Neural progenitor cell (in vitro differentiated cells): ENCODE data around the gene VWA3A.

Experiments used
- EZH2 ChIP-seq: fragments of 200-600 bp; sonication (generic); IDR thresholded peaks from 2 replicates; pipeline ENCODE4 v1.6.1; 2017; ENCODE audit warnings: antibody characterized with exemption, mild to moderate bottlenecking, moderate library complexity
- EZH2phosphoT487 ChIP-seq: fragments of 200-600 bp; sonication (generic); IDR thresholded peaks from 2 replicates; pipeline ENCODE4 v1.6.1; 2017; ENCODE audit warnings: antibody characterized with exemption
- TF ChIP-seq, protein P1 (sequence below): fragments of 200-600 bp; sonication (generic); IDR thresholded peaks from 2 replicates; pipeline ENCODE4 v1.5.1; 2017; ENCODE audit warnings: antibody characterized with exemption, mild to moderate bottlenecking

DNA sequence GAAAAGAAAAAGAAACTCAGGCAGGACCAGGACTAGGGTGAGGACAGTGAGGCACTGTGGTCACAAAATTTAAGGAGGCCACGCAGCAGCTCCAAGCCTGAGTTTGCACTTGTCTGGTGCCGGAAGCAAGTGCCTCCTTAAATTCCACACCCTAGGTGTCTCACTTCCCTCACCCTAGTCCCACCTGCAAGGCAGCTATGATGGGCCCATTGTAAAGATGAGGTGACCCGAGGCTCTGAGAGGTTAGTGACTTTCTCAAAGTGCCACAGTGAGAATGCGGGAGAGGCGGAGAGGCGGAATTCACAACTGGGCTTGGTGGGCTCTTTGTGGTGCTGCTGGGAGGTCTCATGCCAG is 92.3 kb downstream of the VWA3A start:
- TF ChIP-seq, protein P1, sequence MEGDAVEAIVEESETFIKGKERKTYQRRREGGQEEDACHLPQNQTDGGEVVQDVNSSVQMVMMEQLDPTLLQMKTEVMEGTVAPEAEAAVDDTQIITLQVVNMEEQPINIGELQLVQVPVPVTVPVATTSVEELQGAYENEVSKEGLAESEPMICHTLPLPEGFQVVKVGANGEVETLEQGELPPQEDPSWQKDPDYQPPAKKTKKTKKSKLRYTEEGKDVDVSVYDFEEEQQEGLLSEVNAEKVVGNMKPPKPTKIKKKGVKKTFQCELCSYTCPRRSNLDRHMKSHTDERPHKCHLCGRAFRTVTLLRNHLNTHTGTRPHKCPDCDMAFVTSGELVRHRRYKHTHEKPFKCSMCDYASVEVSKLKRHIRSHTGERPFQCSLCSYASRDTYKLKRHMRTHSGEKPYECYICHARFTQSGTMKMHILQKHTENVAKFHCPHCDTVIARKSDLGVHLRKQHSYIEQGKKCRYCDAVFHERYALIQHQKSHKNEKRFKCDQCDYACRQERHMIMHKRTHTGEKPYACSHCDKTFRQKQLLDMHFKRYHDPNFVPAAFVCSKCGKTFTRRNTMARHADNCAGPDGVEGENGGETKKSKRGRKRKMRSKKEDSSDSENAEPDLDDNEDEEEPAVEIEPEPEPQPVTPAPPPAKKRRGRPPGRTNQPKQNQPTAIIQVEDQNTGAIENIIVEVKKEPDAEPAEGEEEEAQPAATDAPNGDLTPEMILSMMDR = no peak
- TF ChIP-seq EZH2phosphoT487 (no peak), EZH2 (no peak)
